Measurements from ENCODE around the gene RSPH4A. TPM values are rescaled to one million over a fixed set of nuclear protein-coding genes. Genes with fewer than 3 reads are reported as not detected.

Gene RSPH4A
- total and polyA plus RNA-seq, 9 of the 15 experiments (the other 6 are each of a cell fraction or from before 2014, with no cell fraction given), result 0.04 to 0.30 (median 0.11) TPM

GRCh38 chr6:116631379-116631990, 15.2 kb downstream of the RSPH4A start (continued):
- TF ChIP-seq REST (IDR thresholded peaks at IDR 0.05; ENCODE audit: borderline replicate concordance), result no peak
- no peak for TF ChIP-seq REST (CRISPR knock-in tag; IDR thresholded peaks at IDR 0.05; ENCODE audit: low read depth)
- TF ChIP-seq SOX6 (IDR thresholded peaks at IDR 0.05), result peak; percentile 23; the same call in 1 of the 2 replicates
- peak; percentile 41; the same call in 1 of the 2 replicates for TF ChIP-seq POLR2AphosphoS5 (IDR thresholded peaks at IDR 0.05; ENCODE audit: control insufficient read depth, insufficient read depth, low read depth, low read length)
- no peak for TF ChIP-seq ZNF583 (CRISPR knock-in tag; IDR thresholded peaks at IDR 0.05)
- TF ChIP-seq TBL1XR1 (IDR thresholded peaks at IDR 0.05; ENCODE audit: low read length in 2 of 2), result no peak
- peak; percentile 51; the same call in 1 of the 2 replicates for TF ChIP-seq CTBP1 (IDR thresholded peaks at IDR 0.05; ENCODE audit: borderline replicate concordance)
- 0 out of 2 replicates have a peak, but pooled peaks have one; percentile 14 for TF ChIP-seq NFIC (IDR thresholded peaks at IDR 0.05)
- TF ChIP-seq ARID3A (IDR thresholded peaks at IDR 0.05; ENCODE audit: borderline replicate concordance, low read depth, low read length), result no peak
- TF ChIP-seq MAFG (tag; conservative IDR thresholded peaks at IDR 0.05), result peak; percentile 54
- no peak for TF ChIP-seq CUX1 (CRISPR knock-in tag; IDR thresholded peaks at IDR 0.05)
- peak; percentile 56 for TF ChIP-seq C11orf30 (IDR thresholded peaks at IDR 0.05; ENCODE audit: low read depth)

All from K562 (cell line).